Caki2 (cell line): Measurements from ENCODE around the gene CAST. TPM values are rescaled to one million over a fixed set of nuclear protein-coding genes. Genes with fewer than 3 reads are reported as not detected.
"Not testable (repeated sequence)": the region's sequence is repeated elsewhere in the genome, so short reads cannot be mapped to it uniquely, and the experiment has no call there.

Experiments used
- DNase-seq: peaks from one replicate; pipeline ENCODE4 v3.0.0-alpha.2; 2015; ENCODE audit warnings: low read depth
- in situ Hi-C: cut with HindIII; loops from 2 replicates; pipeline ENCODE4 v1.10.0; 2016; ENCODE audit warnings: low sequenced_read_pairs, low pct_unique_long_range_greater_than_20kb, mixed read lengths
- total RNA-seq: library from RNA; depleted of rRNA; stranded (reverse); fragments of >200 nt; shearing (Covaris generic); gene quantifications from 2 replicates; pipeline ENCODE4 v1.2.3, GENCODE V29; 2014; ENCODE audit warnings: low replicate concordance

CAST gene
- total RNA-seq, 1 experiment from 2014 or later: 63.5 TPM

GRCh38 chr5:96785326-96786109 lies 123.3 kb downstream of the CAST start:
- no peak for DNase-seq
- in situ Hi-C loops: no loop called here

GRCh38 chr5:96788112-96788749 lies 126.1 kb downstream of the CAST start:
- in situ Hi-C loops: no loop called here
- no peak for DNase-seq

GRCh38 chr5:96789794-96790330 lies 127.7 kb downstream of the CAST start:
- DNase-seq: no peak
- in situ Hi-C loops: no loop called here

- no peak for DNase-seq
- in situ Hi-C loops: no loop called here
Observed at GRCh38 chr5:96790961-96791504, 128.9 kb downstream of the CAST start.

GRCh38 chr5:96794757-96795156 lies 132.6 kb downstream of the CAST start:
- in situ Hi-C loops: no loop called here
- DNase-seq: no peak

GRCh38 chr5:96795626-96796025 lies 133.4 kb downstream of the CAST start:
- no peak for DNase-seq
- in situ Hi-C loops: no loop called here

- no peak for DNase-seq
- in situ Hi-C loops: no loop called here
Observed at GRCh38 chr5:96796434-96796833, 134.3 kb downstream of the CAST start.

- in situ Hi-C loops: not testable (repeated sequence)
Observed at GRCh38 chr5:96801718-96802117, 139.5 kb downstream of the CAST start.

GRCh38 chr5:96807075-96807654 lies 145.0 kb downstream of the CAST start:
- DNase-seq: peak; percentile 64
- in situ Hi-C loops: no loop called here

More at GRCh38 chr5:96801718-96802117, 139.5 kb downstream of the CAST start:
- not testable (repeated sequence) for DNase-seq

- in situ Hi-C loops: no loop called here
- no peak for DNase-seq
Observed at GRCh38 chr5:96808541-96808828, 146.3 kb downstream of the CAST start.

- in situ Hi-C loops: no loop called here
- no peak for DNase-seq
Observed at GRCh38 chr5:96808868-96809558, 146.8 kb downstream of the CAST start.

GRCh38 chr5:96809921-96810320 lies 147.7 kb downstream of the CAST start:
- in situ Hi-C loops: no loop called here
- DNase-seq: no peak

- no peak for DNase-seq
- in situ Hi-C loops: no loop called here
Observed at GRCh38 chr5:96812851-96813250, 150.7 kb downstream of the CAST start.

- DNase-seq: no peak
- in situ Hi-C loops: no loop called here
Observed at GRCh38 chr5:96814041-96814440, 151.9 kb downstream of the CAST start.

- no peak for DNase-seq
- in situ Hi-C loops: no loop called here
Observed at GRCh38 chr5:96816411-96816939, 154.3 kb downstream of the CAST start.

GRCh38 chr5:96816991-96817390 lies 154.8 kb downstream of the CAST start:
- DNase-seq: no peak
- in situ Hi-C loops: no loop called here

- no peak for DNase-seq
- in situ Hi-C loops: no loop called here
Observed at GRCh38 chr5:96817506-96817905, 155.3 kb downstream of the CAST start.

- DNase-seq: no peak
- in situ Hi-C loops: no loop called here
Observed at GRCh38 chr5:96818125-96818788, 156.1 kb downstream of the CAST start.
